Activated naive CD4-positive, alpha-beta T cell treated with anti-CD3 and anti-CD28 coated beads, Interleukin-2, amount 50 U/mL, for 72 hours (primary cell): ENCODE measurements around the gene GMDS. TPM values are rescaled to one million over a fixed set of nuclear protein-coding genes. Genes with fewer than 3 reads are reported as not detected.

Experiments
- ATAC-seq, 2 donors: fragments of 150-1000 bp; cut with Tn5 transposase; 2 replicates each; pipeline ENCODE4 v1.10.0; 2021; ENCODE audit warnings: mild to moderate bottlenecking in 2 of 2, moderate library complexity in 2 of 2
- DNase-seq, 2 donors: peaks; one replicate each; pipeline ENCODE4 v3.0.0; 2021 to 2022; ENCODE audit warnings: low spot score in 2 of 2
- H3K27ac Mint-ChIP-seq, 2 donors: one replicate each; pipeline ENCODE4 v1.8.0; 2022; ENCODE audit warnings: mild to moderate bottlenecking in 2 of 2, mixed read lengths in 2 of 2
- H3K36me3 Mint-ChIP-seq, 2 donors: one replicate each; pipeline ENCODE4 v1.8.0; 2022; ENCODE audit warnings: mixed read lengths in 2 of 2
- H3K9me3 Mint-ChIP-seq, 2 donors: one replicate each; pipeline ENCODE4 v1.8.0; 2022; ENCODE audit warnings: mixed read lengths in 2 of 2
- total RNA-seq, 2 donors: library from RNA; stranded (reverse); gene quantifications; one replicate each; pipeline ENCODE4 v1.2.3, GENCODE V29; 2022

The GMDS gene
- total RNA-seq, 2 donors from 2014 or later = 23.9 to 37.6 TPM

- Mint-ChIP-seq H3K36me3 (no peaks in the 10 kb centered on the region), H3K9me3 (no peaks in the 10 kb centered on the region), H3K27ac (no peak overlapping the region)
- DNase-seq (no peak), ATAC-seq (no peak)
Measured at GRCh38 chr6:2035046-2035445, 210.4 kb downstream of the GMDS start.

- Mint-ChIP-seq H3K27ac (no peak overlapping the region), H3K9me3 (no peaks in the 10 kb centered on the region), H3K36me3 (no peaks in the 10 kb centered on the region)
- no peak for ATAC-seq
- DNase-seq = no peak
Measured at GRCh38 chr6:2034256-2034655, 211.1 kb downstream of the GMDS start.

- DNase-seq = no peak
- no peaks in the 10 kb centered on the region for H3K9me3 Mint-ChIP-seq
- H3K27ac Mint-ChIP-seq = no peak overlapping the region
- no peaks in the 10 kb centered on the region for H3K36me3 Mint-ChIP-seq
- ATAC-seq = peak; percentile 59 to 70
Measured at GRCh38 chr6:2033544-2033943, 211.9 kb downstream of the GMDS start.

GRCh38 chr6:2030682-2031244 is 214.6 kb downstream of the GMDS start:
- Mint-ChIP-seq H3K27ac (no peak overlapping the region), H3K9me3 (no peaks in the 10 kb centered on the region), H3K36me3 (peaks cover 0 to 5% of the 10 kb centered on the region in 2 donors)
- ATAC-seq (no peak), DNase-seq (no peak)

- H3K27ac Mint-ChIP-seq = no peak overlapping the region
- DNase-seq (no peak), ATAC-seq (no peak)
- no peaks in the 10 kb centered on the region for H3K9me3 Mint-ChIP-seq
- peaks cover 0 to 5% of the 10 kb centered on the region in 2 donors for H3K36me3 Mint-ChIP-seq
Measured at GRCh38 chr6:2029952-2030351, 215.5 kb downstream of the GMDS start.

GRCh38 chr6:2029130-2029794 is 216.1 kb downstream of the GMDS start:
- H3K36me3 Mint-ChIP-seq = peaks cover 0 to 5% of the 10 kb centered on the region in 2 donors
- H3K9me3 Mint-ChIP-seq = no peaks in the 10 kb centered on the region
- ATAC-seq (no peak), DNase-seq (no peak)
- H3K27ac Mint-ChIP-seq = no peak overlapping the region

GRCh38 chr6:2028457-2029038 is 216.9 kb downstream of the GMDS start:
- no peak for ATAC-seq
- Mint-ChIP-seq H3K9me3 (no peaks in the 10 kb centered on the region), H3K27ac (no peak overlapping the region), H3K36me3 (peaks cover 0 to 5% of the 10 kb centered on the region in 2 donors)
- DNase-seq = no peak

- DNase-seq = no peak
- Mint-ChIP-seq H3K9me3 (no peaks in the 10 kb centered on the region), H3K27ac (no peak overlapping the region)
Measured at GRCh38 chr6:2026133-2026532, 219.3 kb downstream of the GMDS start.

GRCh38 chr6:2021713-2022125 is 223.7 kb downstream of the GMDS start:
- no peak for DNase-seq
- Mint-ChIP-seq H3K27ac (no peak overlapping the region), H3K36me3 (peaks cover 0 to 5% of the 10 kb centered on the region in 2 donors), H3K9me3 (no peaks in the 10 kb centered on the region)
- ATAC-seq = no peak

More at GRCh38 chr6:2026133-2026532, 219.3 kb downstream of the GMDS start:
- H3K36me3 Mint-ChIP-seq = peaks cover 0 to 5% of the 10 kb centered on the region in 2 donors
- ATAC-seq = no peak

- peaks cover 0 to 4% of the 10 kb centered on the region in 2 donors for H3K36me3 Mint-ChIP-seq
- peaks cover 0 to 4% of the 10 kb centered on the region in 2 donors for H3K9me3 Mint-ChIP-seq
- H3K27ac Mint-ChIP-seq = no peak overlapping the region
- ATAC-seq (no peak), DNase-seq (no peak)
Measured at GRCh38 chr6:2020909-2021308, 224.5 kb downstream of the GMDS start.

GRCh38 chr6:2019051-2019450 is 226.4 kb downstream of the GMDS start:
- Mint-ChIP-seq H3K36me3 (peaks cover 0 to 10% of the 10 kb centered on the region in 2 donors), H3K27ac (no peak overlapping the region), H3K9me3 (peaks cover 13 to 15% of the 10 kb centered on the region in 2 donors)
- no peak for DNase-seq
- ATAC-seq = no peak

GRCh38 chr6:2016040-2016439 is 229.4 kb downstream of the GMDS start:
- no peak overlapping the region for H3K27ac Mint-ChIP-seq
- ATAC-seq = no peak
- peaks cover 5 to 17% of the 10 kb centered on the region in 2 donors for H3K36me3 Mint-ChIP-seq
- H3K9me3 Mint-ChIP-seq = peaks cover 13 to 15% of the 10 kb centered on the region in 2 donors
- DNase-seq = no peak

- no peak overlapping the region for H3K27ac Mint-ChIP-seq
- no peak for ATAC-seq
- DNase-seq = no peak
- H3K9me3 Mint-ChIP-seq = no peaks in the 10 kb centered on the region
- H3K36me3 Mint-ChIP-seq = peaks cover 12 to 17% of the 10 kb centered on the region in 2 donors
Measured at GRCh38 chr6:2008383-2008976, 236.9 kb downstream of the GMDS start.

GRCh38 chr6:2007165-2007564 is 238.2 kb downstream of the GMDS start:
- no peak overlapping the region for H3K27ac Mint-ChIP-seq
- H3K36me3 Mint-ChIP-seq = peaks cover 7 to 17% of the 10 kb centered on the region in 2 donors
- ATAC-seq (no peak), DNase-seq (no peak)
- no peaks in the 10 kb centered on the region for H3K9me3 Mint-ChIP-seq

GRCh38 chr6:2004888-2005287 is 240.5 kb downstream of the GMDS start:
- Mint-ChIP-seq H3K36me3 (peaks cover 7 to 9% of the 10 kb centered on the region in 2 donors), H3K9me3 (no peaks in the 10 kb centered on the region), H3K27ac (no peak overlapping the region)
- ATAC-seq (no peak), DNase-seq (no peak)

- ATAC-seq (no peak), DNase-seq (no peak)
- H3K27ac Mint-ChIP-seq = no peak overlapping the region
- H3K9me3 Mint-ChIP-seq = no peaks in the 10 kb centered on the region
- H3K36me3 Mint-ChIP-seq = peaks cover 6 to 17% of the 10 kb centered on the region in 2 donors
Measured at GRCh38 chr6:2000962-2001361, 244.4 kb downstream of the GMDS start.

GRCh38 chr6:1997702-1998101 is 247.7 kb downstream of the GMDS start:
- DNase-seq (no peak), ATAC-seq (no peak)
- Mint-ChIP-seq H3K27ac (no peak overlapping the region), H3K9me3 (no peaks in the 10 kb centered on the region), H3K36me3 (peaks cover 0 to 10% of the 10 kb centered on the region in 2 donors)
